GM21723 (cell line): ENCODE measurements around the gene SIDT1.

Experiments used
- ATAC-seq: cut with Tn5 transposase; IDR thresholded peaks from one replicate; pipeline ENCODE4 v1.9.1; 2021; ENCODE audit warnings: mild to moderate bottlenecking, moderate library complexity; ENCODE audit not compliant: unreplicated experiment

Gene SIDT1

GRCh38 chr3:113676261-113676660 lies 143.9 kb downstream of the SIDT1 start:
- no peak for ATAC-seq

GRCh38 chr3:113677737-113678136 lies 145.4 kb downstream of the SIDT1 start:
- no peak for ATAC-seq

- no peak for ATAC-seq
Observed at GRCh38 chr3:113678773-113679172, 146.4 kb downstream of the SIDT1 start.
